Activated CD8-positive, alpha-beta memory T cell treated with anti-CD3 and anti-CD28 coated beads for 4 hours (primary cell): ENCODE results near the gene ARID4B.
"Not testable (repeated sequence)": the region's sequence is repeated elsewhere in the genome, so short reads cannot be mapped to it uniquely, and the experiment has no call there.

ENCODE experiments used
- DNase-seq, 2 donors: peaks; one replicate each; pipeline ENCODE4 v3.0.0-alpha.2; 2020; ENCODE audit warnings: low read depth in 2 of 2

The ARID4B gene

GRCh38 chr1:235227414-235227813 lies 100.6 kb downstream of the ARID4B start:
- DNase-seq, result no peak

- DNase-seq, result no peak
Measured at GRCh38 chr1:235226933-235227332, 101.0 kb downstream of the ARID4B start.

GRCh38 chr1:235225299-235225698 lies 102.7 kb downstream of the ARID4B start:
- DNase-seq, result no peak

- DNase-seq, result no peak
Measured at GRCh38 chr1:235221653-235222375, 106.2 kb downstream of the ARID4B start.

GRCh38 chr1:235215453-235215852 lies 112.5 kb downstream of the ARID4B start:
- no peak for DNase-seq

- not testable (repeated sequence) for DNase-seq
Measured at GRCh38 chr1:235214962-235215361, 113.0 kb downstream of the ARID4B start.

- no peak for DNase-seq
Measured at GRCh38 chr1:235213752-235214151, 114.2 kb downstream of the ARID4B start.

- DNase-seq, result no peak
Measured at GRCh38 chr1:235211517-235211916, 116.5 kb downstream of the ARID4B start.

GRCh38 chr1:235207209-235207565 lies 120.8 kb downstream of the ARID4B start:
- DNase-seq, result peak in 1 of 2 donors; percentile 13

- DNase-seq, result no peak
Measured at GRCh38 chr1:235206533-235207208, 121.3 kb downstream of the ARID4B start.

- DNase-seq, result no peak
Measured at GRCh38 chr1:235205687-235206086, 122.3 kb downstream of the ARID4B start.

- DNase-seq, result no peak
Measured at GRCh38 chr1:235203428-235203827, 124.6 kb downstream of the ARID4B start.

GRCh38 chr1:235202447-235202846 lies 125.5 kb downstream of the ARID4B start:
- DNase-seq, result not testable (repeated sequence)

- no peak for DNase-seq
Measured at GRCh38 chr1:235199441-235199840, 128.5 kb downstream of the ARID4B start.

- no peak for DNase-seq
Measured at GRCh38 chr1:235190431-235190830, 137.5 kb downstream of the ARID4B start.

- DNase-seq, result no peak
Measured at GRCh38 chr1:235187316-235187715, 140.7 kb downstream of the ARID4B start.

GRCh38 chr1:235181561-235182245 lies 146.3 kb downstream of the ARID4B start:
- DNase-seq, result no peak

- DNase-seq, result no peak
Measured at GRCh38 chr1:235180916-235181460, 147.0 kb downstream of the ARID4B start.

- no peak for DNase-seq
Measured at GRCh38 chr1:235176486-235176885, 151.5 kb downstream of the ARID4B start.

GRCh38 chr1:235169986-235170385 lies 158.0 kb downstream of the ARID4B start:
- DNase-seq, result no peak

- DNase-seq, result no peak
Measured at GRCh38 chr1:235168375-235168774, 159.6 kb downstream of the ARID4B start.

GRCh38 chr1:235161685-235162327 lies 166.2 kb downstream of the ARID4B start:
- DNase-seq, result no peak
